ACC112 (cell line): ENCODE data around the gene NKAP.
A peak's percentile ranks its signal among the peaks of the same experiment; 100 is the strongest.
"Not testable (repeated sequence)": the region's sequence is repeated elsewhere in the genome, so short reads cannot be mapped to it uniquely, and the experiment has no call there.

ENCODE experiments used
- H2AFZ ChIP-seq: fragments of 200-600 bp; sonication (generic); one replicate; pipeline ENCODE4 v1.6.0; 2017; ENCODE audit warnings: antibody characterized with exemption, low read length; ENCODE audit not compliant: unreplicated experiment
- H3K27ac ChIP-seq: fragments of 200-600 bp; sonication (generic); 2 replicates; pipeline ENCODE4 v1.5.1; 2014; ENCODE audit warnings: low read depth, mild to moderate bottlenecking, antibody characterized with exemption, low read length, moderate library complexity
- H3K27me3 ChIP-seq: fragments of 200-600 bp; sonication (generic); 2 replicates; pipeline ENCODE4 v1.6.1; 2014; ENCODE audit warnings: mild to moderate bottlenecking, antibody characterized with exemption, low read length, moderate library complexity, mixed read lengths; ENCODE audit not compliant: insufficient read depth
- H3K36me3 ChIP-seq: fragments of 200-600 bp; sonication (generic); 2 replicates; pipeline ENCODE4 v1.6.1; 2016; ENCODE audit warnings: mild to moderate bottlenecking, antibody characterized with exemption, low read length, moderate library complexity, mixed read lengths; ENCODE audit not compliant: insufficient read depth
- H3K4me1 ChIP-seq: fragments of 200-600 bp; sonication (generic); one replicate; pipeline ENCODE4 v1.6.1; 2016; ENCODE audit warnings: low read length, mixed read lengths; ENCODE audit not compliant: insufficient read depth, unreplicated experiment, control insufficient read depth
- H3K4me3 ChIP-seq: fragments of 200-600 bp; sonication (generic); 2 replicates; pipeline ENCODE4 v1.5.1; 2014; ENCODE audit warnings: mild to moderate bottlenecking, low read depth, low read length
- H3K79me2 ChIP-seq: fragments of 200-600 bp; sonication (generic); one replicate; pipeline ENCODE4 v1.6.0; 2016; ENCODE audit warnings: low read length; ENCODE audit not compliant: control insufficient read depth, unreplicated experiment, insufficient read depth

The NKAP gene

GRCh38 chrX:119971184-119971583 lies 27.6 kb upstream of the NKAP start:
- Histone ChIP-seq H2AFZ (peak overlapping the region; percentile 38), H3K36me3 (no peaks in the 10 kb centered on the region), H3K27ac (no peak overlapping the region), H3K4me3 (no peak overlapping the region), H3K79me2 (no peaks in the 10 kb centered on the region), H3K4me1 (no peaks in the 10 kb centered on the region), H3K27me3 (no peaks in the 10 kb centered on the region)

DNA sequence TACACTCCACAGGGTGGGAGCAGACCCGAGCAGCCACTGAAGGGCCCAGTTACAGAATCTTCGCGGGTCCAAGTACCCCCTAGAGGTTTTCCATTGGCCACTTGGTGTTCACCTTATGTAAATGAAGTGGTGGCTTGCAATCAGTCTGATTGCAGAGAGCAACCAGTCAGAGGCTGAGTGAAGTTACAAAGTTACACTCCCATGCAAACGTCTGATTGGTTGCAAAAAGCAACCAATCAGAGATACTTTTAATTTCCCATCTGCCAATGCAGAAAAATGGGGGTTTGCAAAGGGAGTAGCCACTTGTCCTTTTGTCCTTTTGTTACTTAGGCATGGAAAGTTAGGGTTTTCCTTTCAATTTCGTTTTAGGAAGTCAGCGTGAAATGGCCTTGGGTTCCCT lies 27.0 kb upstream of the NKAP start:
- H3K36me3 ChIP-seq: no peaks in the 10 kb centered on the region
- no peaks in the 10 kb centered on the region for H3K79me2 ChIP-seq
- H3K4me1 ChIP-seq: no peaks in the 10 kb centered on the region
- no peak overlapping the region for H3K27ac ChIP-seq
- no peak overlapping the region for H2AFZ ChIP-seq
- no peaks in the 10 kb centered on the region for H3K27me3 ChIP-seq
- no peak overlapping the region for H3K4me3 ChIP-seq

- H3K4me3 ChIP-seq, H3K27ac ChIP-seq, H3K4me1 ChIP-seq, H3K79me2 ChIP-seq, H3K27me3 ChIP-seq, H3K36me3 ChIP-seq, H2AFZ ChIP-seq: not testable (repeated sequence)
These were observed 23.3 kb upstream of the NKAP start for GRCh38 chrX:119966837-119967236.

GRCh38 chrX:119960625-119961024 lies 17.1 kb upstream of the NKAP start:
- Histone ChIP-seq H3K4me3 (no peak overlapping the region), H3K4me1 (no peaks in the 10 kb centered on the region), H2AFZ (no peak overlapping the region), H3K27ac (no peak overlapping the region), H3K27me3 (peaks cover 9% of the 10 kb centered on the region; the same call in 1 of the 2 replicates), H3K79me2 (no peaks in the 10 kb centered on the region), H3K36me3 (no peaks in the 10 kb centered on the region)

- H3K4me1 ChIP-seq, H3K79me2 ChIP-seq, H2AFZ ChIP-seq, H3K27ac ChIP-seq, H3K4me3 ChIP-seq, H3K36me3 ChIP-seq: not testable (repeated sequence)
- peaks cover 18% of the 10 kb centered on the region for H3K27me3 ChIP-seq
These were observed 12.4 kb upstream of the NKAP start for GRCh38 chrX:119955807-119956570.

DNA sequence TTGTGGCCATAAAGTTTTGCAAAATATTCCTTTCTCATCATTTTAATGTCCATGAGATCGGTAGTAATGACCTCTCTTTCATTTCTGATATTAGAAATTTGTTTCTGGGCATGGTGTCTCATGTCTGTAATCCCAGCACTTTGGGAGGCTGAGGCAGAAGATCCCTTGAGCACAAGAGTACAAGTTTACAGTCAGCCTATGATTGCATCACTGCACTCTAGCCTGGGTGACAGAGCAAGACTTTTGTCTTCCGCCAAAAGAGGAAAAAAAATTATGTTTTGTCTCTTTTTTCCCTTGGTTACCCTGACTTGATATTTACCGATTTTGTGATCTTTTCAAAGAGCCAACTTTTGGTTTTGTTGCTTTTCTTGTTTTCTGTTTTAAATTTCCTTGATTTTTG lies 10.8 kb upstream of the NKAP start:
- no peak overlapping the region for H3K27ac ChIP-seq
- no peak overlapping the region for H3K4me3 ChIP-seq
- H3K27me3 ChIP-seq: peaks cover 16% of the 10 kb centered on the region
- no peaks in the 10 kb centered on the region for H3K79me2 ChIP-seq
- no peak overlapping the region for H2AFZ ChIP-seq
- H3K36me3 ChIP-seq: no peaks in the 10 kb centered on the region
- no peaks in the 10 kb centered on the region for H3K4me1 ChIP-seq

- H2AFZ ChIP-seq: no peak overlapping the region
- no peaks in the 10 kb centered on the region for H3K79me2 ChIP-seq
- no peaks in the 10 kb centered on the region for H3K36me3 ChIP-seq
- no peak overlapping the region for H3K4me3 ChIP-seq
- H3K27ac ChIP-seq: no peak overlapping the region
- H3K4me1 ChIP-seq: no peaks in the 10 kb centered on the region
- H3K27me3 ChIP-seq: peaks cover 4% of the 10 kb centered on the region; the same call in 1 of the 2 replicates
These were observed 4.8 kb upstream of the NKAP start for GRCh38 chrX:119948381-119948780.

GRCh38 chrX:119945481-119945880 lies 1.9 kb upstream of the NKAP start:
- peaks cover 6% of the 10 kb centered on the region for H3K4me1 ChIP-seq
- H2AFZ ChIP-seq: no peak overlapping the region

DNA sequence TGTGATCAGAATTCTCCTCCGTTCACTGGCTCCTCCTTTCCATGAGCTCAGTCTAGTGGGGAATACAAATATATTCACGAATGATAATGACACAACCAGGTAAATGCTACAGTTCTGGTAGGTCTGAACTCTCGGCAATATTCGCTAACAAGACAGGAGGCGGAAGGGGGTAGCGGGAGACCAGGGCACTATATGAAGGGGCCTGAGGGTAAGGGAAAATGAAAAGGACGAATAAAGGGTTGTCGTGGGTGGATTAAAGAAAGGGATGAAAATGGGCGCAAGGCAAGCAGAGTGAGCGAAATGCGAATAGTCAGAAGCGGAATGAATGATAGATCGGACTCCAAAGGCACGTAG lies 743 bp downstream of the NKAP start:
- Histone ChIP-seq H3K27me3 (no peaks in the 10 kb centered on the region), H3K36me3 (no peaks in the 10 kb centered on the region), H3K4me3 (peak overlapping the region; percentile 94), H3K27ac (peak overlapping the region; percentile 92), H3K4me1 (peaks cover 6% of the 10 kb centered on the region), H3K79me2 (peaks cover 16% of the 10 kb centered on the region), H2AFZ (peak overlapping the region; percentile 81)

More at GRCh38 chrX:119945481-119945880, 1.9 kb upstream of the NKAP start:
- Histone ChIP-seq H3K4me3 (no peak overlapping the region), H3K27me3 (peaks cover 4% of the 10 kb centered on the region; the same call in 1 of the 2 replicates), H3K36me3 (no peaks in the 10 kb centered on the region), H3K79me2 (peaks cover 16% of the 10 kb centered on the region), H3K27ac (no peak overlapping the region)

GRCh38 chrX:119942173-119942819 lies 1.3 kb downstream of the NKAP start:
- Histone ChIP-seq H3K4me1 (peaks cover 6% of the 10 kb centered on the region), H3K4me3 (peak overlapping the region; percentile 94), H3K79me2 (peaks cover 16% of the 10 kb centered on the region), H3K27me3 (no peaks in the 10 kb centered on the region), H2AFZ (peak overlapping the region; percentile 81), H3K27ac (peak overlapping the region; percentile 92), H3K36me3 (no peaks in the 10 kb centered on the region)

GRCh38 chrX:119941336-119941735 lies 2.2 kb downstream of the NKAP start:
- Histone ChIP-seq H3K27ac (no peak overlapping the region), H3K79me2 (peaks cover 16% of the 10 kb centered on the region)

More at GRCh38 chrX:119941336-119941735, 2.2 kb downstream of the NKAP start:
- no peaks in the 10 kb centered on the region for H3K36me3 ChIP-seq
- peak overlapping the region; percentile 94; the same call in 1 of the 2 replicates for H3K4me3 ChIP-seq
- H3K27me3 ChIP-seq: no peaks in the 10 kb centered on the region
- peaks cover 6% of the 10 kb centered on the region for H3K4me1 ChIP-seq
- H2AFZ ChIP-seq: no peak overlapping the region
